A204.1 (cell line): ENCODE results near the gene ZFYVE28.

Experiments
- FAIRE-seq: peaks from 2 replicates; lab custom pipeline; 2012; peaks lifted over from hg19 to GRCh38; lab: Jason Lieb, UNC

The ZFYVE28 gene

DNA sequence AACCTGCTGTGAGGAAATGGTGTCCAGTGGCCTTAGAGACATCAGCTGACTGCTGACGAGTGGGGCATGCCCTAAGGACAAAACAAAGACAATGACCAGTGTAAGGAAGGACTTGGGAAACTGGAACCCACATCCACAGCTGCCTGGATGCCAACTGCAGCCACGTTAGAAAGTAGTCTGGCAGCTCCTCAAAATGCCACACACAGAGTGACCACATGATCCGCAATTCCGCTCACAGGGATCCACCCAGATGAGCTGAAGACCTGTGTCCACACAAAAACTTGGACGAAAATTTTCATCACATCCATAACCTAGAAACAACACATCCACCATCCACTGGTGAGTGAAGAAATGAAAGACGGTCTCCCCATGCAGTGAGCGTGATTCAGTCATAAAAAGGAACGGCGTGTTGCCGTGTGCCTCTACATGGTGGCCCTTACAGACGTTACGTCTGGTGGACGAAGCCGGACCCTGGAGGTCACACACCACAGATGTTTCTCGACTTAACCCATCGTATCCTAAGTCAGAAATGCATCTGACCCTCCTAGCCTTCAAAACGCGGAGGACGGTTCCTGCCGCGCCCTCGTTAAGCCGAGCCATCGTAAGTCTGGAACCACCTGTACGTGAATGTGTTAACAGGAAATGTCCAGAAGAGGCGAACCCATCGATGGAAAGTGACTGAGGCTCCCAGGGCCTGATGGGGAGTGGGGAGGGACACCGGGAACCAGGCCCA lies 115.9 kb downstream of the ZFYVE28 start:
- no peak for FAIRE-seq

DNA sequence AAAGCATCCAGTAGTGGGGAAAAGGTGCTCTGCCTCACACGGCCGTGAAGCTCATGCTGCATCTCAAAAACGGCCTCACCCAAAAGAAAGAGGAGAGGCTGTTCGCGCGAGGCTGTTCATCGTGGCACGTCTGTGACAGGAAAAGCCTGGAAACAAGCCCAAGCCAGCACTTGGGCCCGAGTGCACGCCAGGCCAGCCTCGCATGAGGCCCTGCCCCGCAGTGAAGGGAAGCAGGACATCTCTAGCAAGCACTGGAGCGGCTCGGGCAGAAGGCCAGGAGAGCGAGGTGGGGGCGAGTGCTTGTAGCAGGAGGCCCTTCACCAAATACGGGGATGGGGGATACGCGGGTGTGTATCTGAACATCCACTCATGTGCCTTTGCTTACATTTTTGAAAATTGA lies 116.6 kb downstream of the ZFYVE28 start:
- no peak for FAIRE-seq

DNA sequence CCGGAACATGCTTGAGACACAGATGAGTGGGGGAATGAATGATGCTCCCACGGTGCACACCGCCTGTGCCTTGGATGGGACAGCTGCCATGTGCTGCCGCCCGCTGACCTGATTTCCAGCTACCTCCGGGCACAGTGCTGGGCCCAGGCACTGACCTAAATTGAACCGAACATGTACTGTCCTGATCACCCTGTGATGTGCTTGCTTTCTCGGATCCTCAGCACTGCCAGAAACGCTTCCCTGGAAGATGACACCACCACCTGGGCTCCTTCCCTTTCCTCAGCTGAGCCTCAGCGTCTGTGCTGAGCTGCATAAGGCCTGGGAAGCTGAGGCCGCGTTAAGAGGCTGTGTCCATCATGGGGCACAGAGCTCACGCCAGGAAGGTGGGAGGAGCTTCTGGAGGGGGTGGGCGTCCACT lies 117.2 kb downstream of the ZFYVE28 start:
- no peak for FAIRE-seq

DNA sequence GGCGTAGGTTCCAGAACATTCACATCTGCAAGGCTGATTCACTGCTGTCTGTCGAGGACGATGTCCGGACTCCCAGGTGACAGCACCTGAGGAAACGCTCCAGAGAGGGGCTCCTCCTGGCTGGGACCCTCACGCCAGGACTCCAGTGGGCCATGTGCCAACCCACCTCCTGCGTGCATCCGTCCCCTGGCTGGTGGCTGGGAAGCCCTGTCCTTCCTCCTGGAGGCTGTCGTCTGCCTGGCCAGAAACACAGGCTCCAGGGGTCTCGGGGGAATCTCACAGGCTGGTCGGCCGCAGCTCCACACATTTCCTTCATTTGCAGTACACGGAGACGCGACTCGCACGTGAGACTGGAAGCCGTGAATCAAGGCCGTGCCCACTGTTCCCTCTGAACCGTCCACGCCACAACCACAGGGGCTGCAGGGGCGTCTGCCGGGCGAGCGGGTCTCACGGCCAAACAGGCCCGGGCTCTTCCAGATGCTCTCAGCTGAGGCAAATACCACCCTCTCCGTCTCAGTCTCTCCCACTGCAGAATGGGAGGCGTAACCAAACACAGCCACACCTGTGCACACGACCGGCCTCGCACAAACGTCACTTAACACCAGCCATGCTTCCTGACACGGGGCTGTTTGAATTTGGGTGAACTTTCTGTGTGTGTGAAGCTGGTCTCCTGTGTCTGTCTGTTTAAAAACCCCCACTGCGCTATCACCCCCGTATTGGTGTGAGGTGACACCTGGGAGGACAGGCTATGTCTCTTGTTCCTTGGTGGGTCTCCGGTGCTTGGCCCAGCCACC lies 117.8 kb downstream of the ZFYVE28 start:
- FAIRE-seq: no peak

DNA sequence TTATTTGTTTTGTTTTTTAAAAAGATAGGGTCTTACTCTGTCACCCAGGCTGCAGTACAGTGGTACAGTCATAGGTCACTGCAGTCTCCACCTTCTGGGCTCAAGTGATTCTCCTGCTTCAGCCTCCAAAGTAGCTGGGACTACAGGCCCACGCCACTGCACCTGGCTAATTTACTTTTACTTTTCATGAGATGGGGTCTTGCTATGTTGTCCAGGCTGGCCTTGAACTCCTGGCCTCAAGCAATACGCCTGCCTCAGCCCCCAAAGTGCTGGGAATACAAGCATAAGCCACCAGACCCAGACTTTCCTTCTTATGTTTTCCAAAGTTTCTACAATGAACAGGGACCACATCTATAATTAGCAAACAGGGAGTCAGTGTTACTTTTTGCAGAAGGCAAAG lies 118.7 kb downstream of the ZFYVE28 start:
- no peak for FAIRE-seq

DNA sequence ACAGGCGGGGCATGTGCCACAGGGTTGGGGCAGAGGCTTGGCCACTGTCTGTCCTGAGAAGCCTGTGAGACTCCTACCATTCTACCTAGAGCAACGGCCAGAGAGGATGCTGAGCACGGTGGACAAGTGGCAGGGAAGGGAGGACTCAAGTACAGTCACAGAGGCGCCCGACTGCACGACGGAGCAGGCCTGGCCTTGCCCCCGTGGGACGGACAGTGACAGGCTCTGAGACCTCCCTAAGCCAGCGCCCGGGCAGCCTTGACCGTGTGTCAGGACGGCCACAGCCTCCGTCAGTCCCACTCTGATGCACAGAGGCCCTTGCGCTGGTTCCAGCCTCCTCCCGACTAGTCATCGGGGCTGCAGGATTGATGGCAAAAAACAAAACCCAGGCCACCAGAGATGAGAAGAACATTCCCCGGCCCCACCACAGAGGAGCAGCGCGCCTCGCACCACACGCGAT lies 119.9 kb downstream of the ZFYVE28 start:
- no peak for FAIRE-seq

DNA sequence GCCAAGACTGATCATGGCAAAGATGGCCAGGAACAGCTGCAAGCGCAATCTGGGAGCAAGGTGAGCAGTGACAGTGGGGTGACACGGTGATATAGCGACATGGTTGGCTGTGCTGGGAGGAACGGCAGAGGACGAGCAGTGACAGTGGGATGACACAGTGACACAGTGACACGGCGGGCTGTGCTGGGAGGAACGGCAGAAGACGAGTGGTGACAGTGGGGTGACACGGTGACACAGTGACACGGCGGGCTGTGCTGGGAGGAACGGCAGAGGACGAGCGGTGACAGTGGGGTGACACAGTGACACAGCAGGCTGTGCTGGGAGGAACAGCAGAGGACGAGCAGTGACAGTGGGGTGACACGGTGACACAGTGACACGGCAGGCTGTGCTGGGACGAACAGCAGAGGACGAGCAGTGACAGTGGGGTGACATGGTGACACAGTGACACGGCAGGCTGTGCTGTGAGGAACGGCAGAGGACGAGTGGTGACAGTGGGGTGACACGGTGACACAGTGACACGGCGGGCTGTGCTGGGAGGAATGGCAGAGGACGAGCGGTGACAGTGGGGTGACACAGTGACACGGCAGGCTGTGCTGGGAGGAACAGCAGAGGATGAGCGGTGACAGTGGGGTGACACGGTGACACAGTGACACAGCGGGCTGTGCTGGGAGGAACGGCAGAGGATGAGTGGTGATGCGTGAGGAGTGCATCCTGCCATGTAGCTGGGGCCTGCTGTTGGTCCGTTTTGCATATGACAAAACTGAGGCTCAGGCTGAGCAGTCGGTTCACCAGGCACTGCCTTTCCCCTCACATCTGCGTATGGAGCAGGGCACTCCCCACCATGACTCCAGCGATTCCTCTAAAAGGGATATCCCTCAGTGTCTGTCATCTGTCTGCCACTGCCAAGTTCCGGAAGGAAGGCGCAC lies 120.6 kb downstream of the ZFYVE28 start:
- FAIRE-seq: no peak

DNA sequence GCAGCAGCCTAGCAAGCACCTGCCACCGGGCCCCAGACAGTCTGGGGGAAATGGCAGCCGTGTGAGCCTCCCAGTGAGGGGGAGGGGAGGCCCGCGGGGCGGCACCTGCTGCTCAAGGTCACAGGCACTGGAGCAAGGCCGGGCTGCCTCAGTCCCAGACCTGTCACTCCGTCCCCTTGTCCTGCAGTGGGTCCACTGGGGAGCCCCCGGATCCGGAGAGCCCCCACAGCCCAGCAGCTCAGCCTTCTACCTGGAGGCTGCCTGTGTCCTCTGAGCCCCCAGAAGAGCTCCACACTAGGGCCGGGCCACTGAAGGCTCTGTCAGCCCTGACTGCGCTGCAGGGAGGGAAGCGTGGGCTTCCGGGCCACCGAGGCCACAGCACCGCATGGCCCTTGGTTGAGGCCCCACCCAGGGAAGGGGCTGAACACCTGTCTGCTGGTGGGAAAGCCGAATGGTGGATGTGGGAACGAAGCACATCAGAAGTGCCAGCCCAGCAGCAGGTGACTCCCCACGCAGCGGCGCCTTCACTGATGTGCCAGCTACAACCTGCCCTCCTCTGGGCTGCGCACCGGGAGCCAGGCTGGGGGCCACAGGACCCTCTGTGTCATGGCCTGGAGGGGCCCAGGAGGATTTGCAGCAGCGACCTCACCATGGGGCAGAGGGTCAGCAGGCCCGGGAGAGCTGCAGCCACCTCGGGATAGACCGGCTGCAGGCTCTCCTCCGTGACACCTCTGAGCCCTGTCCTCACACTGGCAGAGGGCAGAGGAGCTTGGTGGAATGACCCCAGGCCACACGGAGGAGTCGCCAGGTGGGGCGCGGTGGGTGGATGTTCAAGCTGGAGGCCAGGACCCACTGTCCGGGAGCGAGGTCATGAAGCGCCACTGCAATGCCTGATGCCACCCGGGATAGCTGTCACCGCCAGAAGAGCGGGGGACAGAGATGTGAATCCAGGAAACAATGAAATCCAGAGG lies 121.5 kb downstream of the ZFYVE28 start:
- no peak for FAIRE-seq

DNA sequence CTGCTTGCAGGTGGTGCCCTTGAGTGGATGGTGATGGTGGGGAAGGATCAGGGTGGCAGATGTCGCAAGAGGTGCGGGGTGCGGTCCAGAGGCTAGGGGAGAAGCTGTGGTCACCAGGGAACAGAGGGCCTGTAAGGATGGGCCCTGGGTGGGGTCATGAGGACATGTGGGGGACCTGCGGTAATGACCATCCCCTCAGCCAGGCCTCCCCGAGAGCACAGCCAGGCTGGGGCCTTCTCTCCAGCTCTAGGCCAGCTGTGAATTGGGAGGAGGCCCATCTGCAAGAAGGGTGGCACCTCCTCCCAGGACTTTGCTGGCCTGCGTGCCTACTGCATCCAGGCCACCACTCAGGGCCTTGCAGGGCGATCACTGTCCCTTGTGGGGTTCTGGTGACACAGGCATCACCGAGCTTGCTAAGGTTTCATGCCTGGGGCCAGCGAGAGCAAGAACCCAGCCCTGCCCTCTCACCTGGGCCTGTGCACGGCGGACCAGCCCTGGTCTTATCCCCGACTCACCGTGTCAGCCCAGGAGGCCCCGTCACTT lies 122.5 kb downstream of the ZFYVE28 start:
- FAIRE-seq: no peak

DNA sequence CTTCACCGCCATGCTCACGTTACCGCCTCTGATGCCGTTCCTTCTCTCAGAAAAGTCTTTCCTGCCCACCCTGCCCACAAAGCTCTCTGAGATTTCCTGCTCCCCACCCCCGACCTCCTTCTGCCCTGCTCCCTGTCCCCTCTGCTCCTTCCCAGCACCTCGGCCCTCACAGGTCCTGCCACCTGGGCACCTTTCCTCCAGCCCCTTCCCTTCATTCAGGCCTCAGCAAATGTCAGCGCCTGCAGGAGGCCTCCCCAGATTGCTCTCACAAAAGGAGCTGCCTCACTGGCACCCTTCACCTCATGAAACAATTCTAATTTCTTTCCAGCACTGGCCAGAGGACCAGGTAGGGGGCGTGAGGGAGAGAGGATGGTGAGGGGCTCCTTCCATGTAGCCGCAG lies 122.9 kb downstream of the ZFYVE28 start:
- no peak for FAIRE-seq

DNA sequence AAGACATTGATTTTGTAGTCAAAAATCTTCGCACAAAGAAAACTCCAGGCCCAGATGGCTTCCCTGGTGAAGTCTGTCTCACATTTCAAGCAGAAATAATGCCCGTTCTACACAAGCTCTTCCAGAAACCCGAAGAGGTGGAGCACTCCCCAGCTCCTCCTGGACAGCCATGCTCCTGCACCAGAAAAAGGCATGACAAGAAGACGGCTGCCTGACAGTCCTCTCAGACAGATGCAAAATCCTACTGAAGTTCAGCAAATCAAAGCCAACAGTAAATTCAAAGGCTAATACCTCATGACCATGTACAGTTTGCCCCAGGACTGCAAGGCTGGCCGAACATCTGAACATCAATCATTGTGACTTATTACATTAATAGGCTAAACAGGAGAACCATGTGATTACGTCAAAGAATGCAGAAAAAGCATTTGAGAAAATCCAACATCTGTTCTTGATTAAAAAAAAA lies 125.8 kb downstream of the ZFYVE28 start:
- no peak for FAIRE-seq

DNA sequence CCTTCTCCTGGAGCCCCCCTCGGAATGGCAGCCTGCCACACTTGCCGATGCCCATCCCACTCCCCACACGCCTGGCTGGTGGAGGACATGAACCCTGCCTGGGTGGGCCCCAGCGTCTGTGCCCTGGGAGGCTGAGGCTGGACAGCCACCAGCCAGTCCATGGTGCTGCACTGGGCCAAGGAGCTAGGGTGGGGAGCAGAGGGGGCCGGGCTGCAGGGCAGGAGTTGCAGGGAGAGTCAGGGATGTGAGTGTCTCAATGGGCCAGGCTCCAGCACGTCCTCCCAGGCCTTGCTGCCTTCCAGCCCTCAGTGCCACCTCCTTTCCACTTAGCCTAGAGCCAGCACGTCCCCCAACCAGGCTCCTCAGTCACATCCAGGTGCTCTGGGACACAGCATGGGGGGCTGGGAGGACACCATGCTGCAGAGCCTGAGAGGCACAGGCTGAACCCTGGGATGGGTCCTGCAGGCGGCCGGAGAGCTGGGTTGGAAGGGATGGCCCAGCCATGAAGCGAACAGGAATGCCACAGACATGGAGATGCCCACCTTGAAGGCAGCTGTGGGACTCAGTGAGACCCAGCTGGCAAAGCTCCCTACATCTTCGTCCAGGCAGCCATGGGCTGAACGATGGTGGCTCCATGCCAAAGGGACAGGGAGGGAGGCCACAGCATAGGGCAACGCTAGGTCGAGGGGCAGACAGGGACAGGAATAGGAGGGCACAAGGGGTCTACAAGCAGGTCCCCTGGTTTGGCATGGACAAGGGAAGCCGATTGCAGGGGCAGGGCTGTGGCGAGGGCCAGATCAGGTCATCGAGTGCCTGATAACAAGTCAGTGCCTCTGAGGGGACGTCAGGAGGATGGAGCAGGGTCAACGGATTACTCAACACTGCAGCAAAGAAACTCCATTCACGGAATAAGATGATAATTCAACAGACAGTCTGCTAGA lies 126.5 kb downstream of the ZFYVE28 start:
- no peak for FAIRE-seq

DNA sequence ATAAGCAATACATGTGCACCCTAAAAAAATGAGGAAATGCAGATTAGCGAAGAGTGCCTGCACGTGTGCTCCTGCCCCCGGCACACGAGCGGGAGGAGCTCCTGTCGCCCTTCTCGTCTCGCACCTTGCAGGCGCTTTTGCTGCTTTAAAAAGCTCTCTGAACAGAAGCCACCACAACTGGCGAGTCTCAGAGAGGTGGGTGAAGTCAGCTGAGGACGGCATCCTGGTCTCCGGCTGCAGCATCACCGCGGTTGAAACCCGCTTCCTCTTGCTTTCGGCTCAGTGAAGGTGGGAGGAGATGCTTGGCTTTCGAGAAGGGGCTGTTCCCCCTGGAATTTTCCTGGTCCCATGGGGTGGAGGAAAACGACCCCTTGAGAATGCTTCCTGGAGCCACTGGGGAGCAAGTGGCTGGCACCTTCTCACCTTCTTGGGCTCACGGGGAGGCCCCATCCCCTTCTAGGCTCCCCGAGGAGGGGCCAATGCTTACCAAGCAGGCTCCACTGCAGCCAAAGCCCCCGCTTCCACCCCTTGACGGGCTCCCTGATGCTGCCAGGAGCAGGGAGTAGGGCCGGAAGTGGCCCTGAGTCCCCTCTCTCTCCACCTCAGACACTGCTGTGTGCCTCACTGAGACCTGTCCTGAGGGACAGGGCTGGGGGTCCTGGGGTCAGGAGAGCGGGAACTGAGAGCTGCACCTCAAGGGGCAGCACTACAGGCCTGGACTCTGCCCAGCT lies 127.3 kb downstream of the ZFYVE28 start:
- no peak for FAIRE-seq

DNA sequence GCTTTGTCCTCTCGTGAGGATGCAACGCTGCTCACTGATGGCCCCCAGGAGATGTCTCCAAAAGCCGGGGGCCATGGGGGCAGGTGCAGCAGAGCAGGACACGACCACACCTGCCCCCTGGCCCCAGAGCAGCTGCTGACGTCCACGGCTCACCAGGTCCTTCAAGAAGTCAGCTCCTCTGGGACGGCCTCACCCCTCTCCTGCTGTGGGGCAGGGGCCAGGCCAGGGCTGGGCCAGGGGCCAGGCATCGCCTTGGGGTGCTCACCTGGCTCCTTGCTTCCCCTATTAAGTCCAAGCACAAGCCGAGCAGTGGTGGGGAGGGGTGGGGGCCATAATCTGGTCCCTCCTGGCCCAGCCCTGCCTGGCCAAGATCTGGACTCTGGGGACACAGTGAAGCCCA lies 128.0 kb downstream of the ZFYVE28 start:
- no peak for FAIRE-seq

DNA sequence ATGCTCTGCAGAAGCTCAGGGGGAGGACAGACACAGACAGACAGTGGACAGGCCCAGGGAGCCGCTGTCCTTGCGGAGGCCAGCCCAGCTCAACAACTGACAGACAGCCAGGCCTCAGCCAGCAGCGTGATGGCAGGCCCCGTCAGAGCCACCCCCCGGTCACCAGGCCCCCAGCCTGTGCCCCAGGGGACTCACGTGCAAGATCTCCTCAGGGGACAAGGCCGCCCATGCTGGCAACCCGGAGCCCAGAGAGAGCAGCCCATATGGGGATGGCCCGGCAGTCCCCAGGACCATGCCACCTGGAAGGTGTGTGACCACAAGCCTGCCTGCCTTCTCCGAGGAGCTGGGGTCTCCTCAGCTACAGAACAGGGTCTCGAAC lies 128.5 kb downstream of the ZFYVE28 start:
- FAIRE-seq: no peak

DNA sequence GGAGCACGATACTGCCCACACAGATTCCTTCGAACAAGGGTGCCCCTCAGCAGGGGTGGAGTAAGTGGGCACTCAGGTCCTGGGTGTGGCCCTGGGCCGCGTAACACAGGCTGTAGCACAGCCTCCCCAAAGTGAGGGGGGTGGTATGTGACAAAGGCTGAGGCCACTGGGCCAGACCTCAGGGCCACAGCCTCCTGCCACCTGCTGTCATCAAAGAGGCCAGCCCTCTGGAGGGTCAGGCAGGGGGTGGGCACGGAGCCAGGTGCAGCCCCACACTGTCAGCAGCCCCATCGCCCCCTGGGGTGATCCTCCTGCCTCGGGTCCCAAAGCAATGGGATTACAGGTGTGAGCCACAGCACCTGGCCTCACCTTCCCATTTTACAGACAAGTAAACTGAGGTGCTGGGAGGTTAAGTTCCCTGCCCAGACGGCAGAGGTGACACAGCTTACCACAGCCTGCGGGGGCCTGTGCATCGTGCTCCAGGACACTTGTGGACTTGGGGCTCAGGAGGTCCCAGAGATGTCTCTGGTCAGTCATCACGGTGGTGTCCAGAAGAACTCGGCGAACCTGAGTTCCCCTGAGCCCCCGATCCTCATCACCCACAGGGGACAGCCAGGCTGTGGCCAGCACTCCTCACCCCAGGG lies 129.0 kb downstream of the ZFYVE28 start:
- FAIRE-seq: no peak

DNA sequence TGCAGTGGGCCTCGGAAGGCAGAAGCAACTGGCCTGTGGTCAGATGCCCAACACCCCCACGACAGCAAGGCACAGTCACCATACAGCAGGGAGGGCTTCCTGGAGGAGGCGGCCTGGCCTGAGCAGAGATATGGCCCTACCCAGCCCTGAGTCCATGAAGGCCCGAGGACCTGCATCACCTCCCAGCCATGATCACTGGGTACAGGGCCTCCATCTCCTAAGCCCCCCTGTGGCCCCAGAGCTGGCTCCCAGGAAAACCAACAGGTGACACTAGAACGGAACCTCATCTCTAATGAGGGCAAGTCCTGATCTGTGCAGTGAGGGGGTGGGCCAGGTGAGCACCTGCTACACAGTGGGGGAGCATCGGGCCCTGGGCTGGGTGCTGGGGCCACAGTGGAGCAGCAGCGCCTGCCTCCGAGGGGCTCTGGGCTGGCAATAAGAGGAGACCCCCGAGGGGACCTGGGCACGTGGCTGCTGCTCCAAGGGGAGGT lies 130.3 kb downstream of the ZFYVE28 start:
- FAIRE-seq: no peak

DNA sequence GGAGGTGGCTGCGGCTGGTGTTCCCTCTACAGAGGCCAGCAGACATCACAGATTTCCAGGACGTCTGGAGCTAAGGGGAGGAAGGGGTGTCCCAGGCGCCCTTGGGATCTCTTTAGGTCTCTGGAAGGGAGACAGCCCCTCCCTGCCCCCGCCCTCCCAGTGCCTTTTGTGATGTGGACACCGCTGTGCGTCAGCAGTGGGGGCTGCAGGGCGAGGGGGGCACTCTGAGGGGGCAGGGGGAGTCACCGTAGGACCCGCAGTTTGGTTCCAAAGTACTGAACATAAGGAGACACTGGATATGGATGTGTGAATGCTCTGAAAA lies 130.9 kb downstream of the ZFYVE28 start:
- FAIRE-seq: no peak
